HepG2 (cell line): Measurements from ENCODE around the gene TLL2. TPM values are rescaled to one million over a fixed set of nuclear protein-coding genes. Genes with fewer than 3 reads are reported as not detected.
A peak's percentile ranks its signal among the peaks of the same experiment; 100 is the strongest.

Experiments
- FOXK1 ChIP-seq: sonication (generic); formaldehyde crosslinking; IDR thresholded peaks from 2 replicates; pipeline ENCODE4 v1.4.0; 2020; ENCODE audit warnings: low read depth, missing genetic modification reagents, borderline replicate concordance
- HDAC1 ChIP-seq: sonication (generic); formaldehyde crosslinking; IDR thresholded peaks from 2 replicates; pipeline ENCODE4 v1.5.1; 2020; ENCODE audit warnings: mild to moderate bottlenecking, missing genetic modification reagents
- LBX2 ChIP-seq: sonication (generic); formaldehyde crosslinking; IDR thresholded peaks from 2 replicates; pipeline ENCODE4 v1.5.0; 2020; ENCODE audit warnings: missing genetic modification reagents, mild to moderate bottlenecking, borderline replicate concordance
- RBM22 ChIP-seq: fragments of 200-400 bp; formaldehyde crosslinking; optimal IDR thresholded peaks from 2 replicates; pipeline ENCODE3; 2017; ENCODE audit warnings: mild to moderate bottlenecking, low read length, moderate library complexity
- REPIN1 ChIP-seq: sonication (generic); formaldehyde crosslinking; IDR thresholded peaks from 2 replicates; pipeline ENCODE4 v1.8.0; 2022; ENCODE audit warnings: missing genetic modification reagents, low read depth, mild to moderate bottlenecking, borderline replicate concordance
- SMC3 ChIP-seq: IDR thresholded peaks from 2 replicates; pipeline ENCODE4 v1.6.1; 2011; ENCODE audit warnings: low read length, improper control_type of control experiment
- TEAD3 ChIP-seq: optimal IDR thresholded peaks from 2 replicates; pipeline ENCODE3; 2016; ENCODE audit warnings: borderline replicate concordance
- TIGD3 ChIP-seq: sonication (generic); formaldehyde crosslinking; IDR thresholded peaks from 2 replicates; pipeline ENCODE4 v1.5.1; 2020; ENCODE audit warnings: mild to moderate bottlenecking, missing genetic modification reagents, borderline replicate concordance
- TRAFD1 ChIP-seq: sonication (generic); formaldehyde crosslinking; IDR thresholded peaks from 2 replicates; pipeline ENCODE4 v1.5.1; 2020; ENCODE audit warnings: missing genetic modification reagents, mild to moderate bottlenecking, borderline replicate concordance
- ZNF251 ChIP-seq: sonication (generic); formaldehyde crosslinking; IDR thresholded peaks from 2 replicates; pipeline ENCODE4 v1.9.0; 2021; ENCODE audit warnings: mild to moderate bottlenecking, missing genetic modification reagents
- ZNF296 ChIP-seq: sonication (generic); formaldehyde crosslinking; conservative IDR thresholded peaks from 2 replicates; pipeline ENCODE4 v1.5.0; 2020; ENCODE audit warnings: mild to moderate bottlenecking, missing genetic modification reagents
- ZNF441 ChIP-seq: sonication (generic); formaldehyde crosslinking; IDR thresholded peaks from 2 replicates; pipeline ENCODE4 v1.7.0; 2021; ENCODE audit warnings: missing genetic modification reagents, borderline replicate concordance
- ZNF549 ChIP-seq: sonication (generic); formaldehyde crosslinking; IDR thresholded peaks from 2 replicates; pipeline ENCODE4 v1.5.0; 2020; ENCODE audit warnings: missing genetic modification reagents
- ZNF556 ChIP-seq: sonication (generic); formaldehyde crosslinking; IDR thresholded peaks from 2 replicates; pipeline ENCODE4 v1.4.0; 2020; ENCODE audit warnings: mild to moderate bottlenecking, missing genetic modification reagents, borderline replicate concordance
- polyA plus RNA-seq, 8 experiments: library from polyadenylated mRNA; depleted of rRNA in 3 of 8; stranded (reverse) in 7 of 8; unstranded in 1 of 8; fragments of >200 nt; fragmentation: Illumina TruSeq in 4 of 8; extraction: Trizol in 4 of 8; gene quantifications; 2 replicates each; pipeline versions ENCODE4 v1.2.1 to v1.2.3, GENCODE V29; 2011 to 2016; ENCODE audit warnings: low read depth in 4 of 8, missing spikeins in 1 of 8, mixed read lengths in 1 of 8; ENCODE audit not compliant: insufficient read depth in 1 of 8
- total RNA-seq, 5 experiments: library from RNA; depleted of rRNA; stranded (reverse); fragments of >200 nt; fragmentation: Illumina TruSeq; extraction: Trizol; gene quantifications; 2 replicates each; pipeline ENCODE4 v1.2.3, GENCODE V29; 2016; ENCODE audit warnings: low read depth in 1 of 5
- TF ChIP-seq, protein P1 (sequence below): sonication (generic); formaldehyde crosslinking; IDR thresholded peaks from 2 replicates; pipeline ENCODE4 v1.5.1; 2020; ENCODE audit warnings: mild to moderate bottlenecking, missing genetic modification reagents, borderline replicate concordance
- TF ChIP-seq, protein P2 (sequence below): sonication (generic); formaldehyde crosslinking; IDR thresholded peaks from 2 replicates; pipeline ENCODE4 v1.5.0; 2020; ENCODE audit warnings: mild to moderate bottlenecking, missing genetic modification reagents

Gene TLL2
- total and polyA plus RNA-seq, 2 of the 13 experiments (the other 11 are each of a cell fraction or from before 2014, with no cell fraction given) = 0.09 TPM; not detected in 1

- TF ChIP-seq TIGD3 (CRISPR knock-in tag) (no peak), ZNF441 (no peak), LBX2 (no peak), ZNF549 (CRISPR knock-in tag) (no peak), FOXK1 (no peak), TEAD3 (peak; percentile 27), RBM22 (no peak), ZNF556 (CRISPR knock-in tag) (no peak), TRAFD1 (no peak), SMC3 (peak; percentile 50; the same call in 1 of the 2 replicates), ZNF296 (CRISPR knock-in tag) (no peak), ZNF251 (CRISPR knock-in tag) (no peak), HDAC1 (CRISPR knock-in tag) (no peak), REPIN1 (CRISPR knock-in tag) (no peak)
- TF ChIP-seq, protein P1, sequence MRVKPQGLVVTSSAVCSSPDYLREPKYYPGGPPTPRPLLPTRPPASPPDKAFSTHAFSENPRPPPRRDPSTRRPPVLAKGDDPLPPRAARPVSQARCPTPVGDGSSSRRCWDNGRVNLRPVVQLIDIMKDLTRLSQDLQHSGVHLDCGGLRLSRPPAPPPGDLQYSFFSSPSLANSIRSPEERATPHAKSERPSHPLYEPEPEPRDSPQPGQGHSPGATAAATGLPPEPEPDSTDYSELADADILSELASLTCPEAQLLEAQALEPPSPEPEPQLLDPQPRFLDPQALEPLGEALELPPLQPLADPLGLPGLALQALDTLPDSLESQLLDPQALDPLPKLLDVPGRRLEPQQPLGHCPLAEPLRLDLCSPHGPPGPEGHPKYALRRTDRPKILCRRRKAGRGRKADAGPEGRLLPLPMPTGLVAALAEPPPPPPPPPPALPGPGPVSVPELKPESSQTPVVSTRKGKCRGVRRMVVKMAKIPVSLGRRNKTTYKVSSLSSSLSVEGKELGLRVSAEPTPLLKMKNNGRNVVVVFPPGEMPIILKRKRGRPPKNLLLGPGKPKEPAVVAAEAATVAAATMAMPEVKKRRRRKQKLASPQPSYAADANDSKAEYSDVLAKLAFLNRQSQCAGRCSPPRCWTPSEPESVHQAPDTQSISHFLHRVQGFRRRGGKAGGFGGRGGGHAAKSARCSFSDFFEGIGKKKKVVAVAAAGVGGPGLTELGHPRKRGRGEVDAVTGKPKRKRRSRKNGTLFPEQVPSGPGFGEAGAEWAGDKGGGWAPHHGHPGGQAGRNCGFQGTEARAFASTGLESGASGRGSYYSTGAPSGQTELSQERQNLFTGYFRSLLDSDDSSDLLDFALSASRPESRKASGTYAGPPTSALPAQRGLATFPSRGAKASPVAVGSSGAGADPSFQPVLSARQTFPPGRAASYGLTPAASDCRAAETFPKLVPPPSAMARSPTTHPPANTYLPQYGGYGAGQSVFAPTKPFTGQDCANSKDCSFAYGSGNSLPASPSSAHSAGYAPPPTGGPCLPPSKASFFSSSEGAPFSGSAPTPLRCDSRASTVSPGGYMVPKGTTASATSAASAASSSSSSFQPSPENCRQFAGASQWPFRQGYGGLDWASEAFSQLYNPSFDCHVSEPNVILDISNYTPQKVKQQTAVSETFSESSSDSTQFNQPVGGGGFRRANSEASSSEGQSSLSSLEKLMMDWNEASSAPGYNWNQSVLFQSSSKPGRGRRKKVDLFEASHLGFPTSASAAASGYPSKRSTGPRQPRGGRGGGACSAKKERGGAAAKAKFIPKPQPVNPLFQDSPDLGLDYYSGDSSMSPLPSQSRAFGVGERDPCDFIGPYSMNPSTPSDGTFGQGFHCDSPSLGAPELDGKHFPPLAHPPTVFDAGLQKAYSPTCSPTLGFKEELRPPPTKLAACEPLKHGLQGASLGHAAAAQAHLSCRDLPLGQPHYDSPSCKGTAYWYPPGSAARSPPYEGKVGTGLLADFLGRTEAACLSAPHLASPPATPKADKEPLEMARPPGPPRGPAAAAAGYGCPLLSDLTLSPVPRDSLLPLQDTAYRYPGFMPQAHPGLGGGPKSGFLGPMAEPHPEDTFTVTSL (CRISPR knock-in tag) = no peak
- TF ChIP-seq, protein P2, sequence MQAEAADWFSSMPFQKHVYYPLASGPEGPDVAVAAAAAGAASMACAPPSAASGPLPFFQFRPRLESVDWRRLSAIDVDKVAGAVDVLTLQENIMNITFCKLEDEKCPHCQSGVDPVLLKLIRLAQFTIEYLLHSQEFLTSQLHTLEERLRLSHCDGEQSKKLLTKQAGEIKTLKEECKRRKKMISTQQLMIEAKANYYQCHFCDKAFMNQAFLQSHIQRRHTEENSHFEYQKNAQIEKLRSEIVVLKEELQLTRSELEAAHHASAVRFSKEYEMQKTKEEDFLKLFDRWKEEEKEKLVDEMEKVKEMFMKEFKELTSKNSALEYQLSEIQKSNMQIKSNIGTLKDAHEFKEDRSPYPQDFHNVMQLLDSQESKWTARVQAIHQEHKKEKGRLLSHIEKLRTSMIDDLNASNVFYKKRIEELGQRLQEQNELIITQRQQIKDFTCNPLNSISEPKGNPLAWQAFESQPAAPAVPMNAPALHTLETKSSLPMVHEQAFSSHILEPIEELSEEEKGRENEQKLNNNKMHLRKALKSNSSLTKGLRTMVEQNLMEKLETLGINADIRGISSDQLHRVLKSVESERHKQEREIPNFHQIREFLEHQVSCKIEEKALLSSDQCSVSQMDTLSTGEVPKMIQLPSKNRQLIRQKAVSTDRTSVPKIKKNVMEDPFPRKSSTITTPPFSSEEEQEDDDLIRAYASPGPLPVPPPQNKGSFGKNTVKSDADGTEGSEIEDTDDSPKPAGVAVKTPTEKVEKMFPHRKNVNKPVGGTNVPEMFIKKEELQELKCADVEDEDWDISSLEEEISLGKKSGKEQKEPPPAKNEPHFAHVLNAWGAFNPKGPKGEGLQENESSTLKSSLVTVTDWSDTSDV (CRISPR knock-in tag) = no peak
Measured at GRCh38 chr10:96334616-96335526, 178.9 kb downstream of the TLL2 start (continued).
